GM19043 (cell line): ENCODE results near the gene MYLK.

Source experiments
- ATAC-seq: cut with Tn5 transposase; IDR thresholded peaks from one replicate; pipeline ENCODE4 v1.9.1; 2021; ENCODE audit warnings: low read depth; ENCODE audit not compliant: unreplicated experiment

MYLK gene

DNA sequence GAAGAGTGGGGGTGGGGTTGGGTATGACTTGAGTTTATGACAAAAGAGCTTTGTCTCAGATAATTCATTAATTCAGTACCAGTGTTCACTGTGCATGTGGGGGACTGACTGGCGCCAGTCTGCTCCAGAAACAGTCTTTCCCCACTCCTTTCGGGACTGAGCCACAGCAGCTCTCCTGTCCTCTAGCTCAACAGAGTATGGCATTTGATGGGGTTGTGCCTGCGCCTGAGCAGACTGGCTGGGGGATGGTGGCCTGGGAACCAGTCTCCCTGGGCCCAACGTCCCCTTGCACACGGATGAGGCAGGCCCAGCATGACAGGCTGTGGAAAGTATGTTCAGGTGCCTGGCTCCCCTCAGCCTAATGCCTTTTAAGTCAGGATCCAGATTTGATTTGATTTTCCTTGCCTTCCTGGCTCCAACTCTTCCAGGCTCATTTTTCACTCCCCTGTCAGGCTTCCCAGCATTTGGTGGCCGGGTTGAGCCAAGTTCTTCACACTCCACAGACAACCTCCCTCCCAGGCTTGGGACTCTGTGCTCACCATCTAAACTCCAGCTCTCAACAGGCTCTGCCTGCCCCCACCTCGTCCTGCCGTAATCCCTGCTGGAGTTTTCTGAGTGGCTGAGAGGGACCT lies 105.0 kb downstream of the MYLK start:
- no peak for ATAC-seq

- no peak for ATAC-seq
Measured at GRCh38 chr3:123778525-123778924, 105.6 kb downstream of the MYLK start.

DNA sequence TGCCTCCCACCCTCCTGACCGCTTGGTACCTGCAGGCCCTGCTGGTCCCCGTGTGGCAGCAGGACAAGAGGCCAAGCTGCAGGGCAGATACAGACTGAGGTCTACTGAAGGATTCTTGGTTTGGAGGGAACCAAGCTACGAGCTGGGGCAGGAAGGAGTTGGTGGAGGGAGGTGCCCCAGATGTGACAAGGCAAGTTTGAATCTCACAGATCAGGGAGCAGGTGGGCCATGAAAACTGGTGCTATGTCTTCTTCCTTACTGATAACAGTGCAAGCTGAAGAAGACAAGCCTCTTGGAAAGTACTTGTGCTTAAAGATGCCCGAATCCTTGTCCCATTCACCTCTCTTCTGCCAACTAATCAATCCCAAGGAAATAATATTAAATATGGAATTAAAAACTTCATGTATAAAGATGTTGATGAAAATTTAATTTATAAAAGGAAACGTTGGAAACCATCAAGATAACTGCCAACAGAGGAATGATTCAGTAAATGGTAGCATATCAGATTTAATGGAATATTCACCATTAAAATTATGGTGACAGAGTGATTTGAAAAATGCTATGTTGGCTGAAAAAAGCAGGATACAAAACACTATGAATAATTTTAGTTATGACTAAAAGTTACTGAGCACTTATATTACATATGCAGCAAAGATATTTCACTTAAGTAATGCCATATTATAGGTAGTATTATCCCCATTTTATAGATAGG lies 107.9 kb downstream of the MYLK start:
- no peak for ATAC-seq

DNA sequence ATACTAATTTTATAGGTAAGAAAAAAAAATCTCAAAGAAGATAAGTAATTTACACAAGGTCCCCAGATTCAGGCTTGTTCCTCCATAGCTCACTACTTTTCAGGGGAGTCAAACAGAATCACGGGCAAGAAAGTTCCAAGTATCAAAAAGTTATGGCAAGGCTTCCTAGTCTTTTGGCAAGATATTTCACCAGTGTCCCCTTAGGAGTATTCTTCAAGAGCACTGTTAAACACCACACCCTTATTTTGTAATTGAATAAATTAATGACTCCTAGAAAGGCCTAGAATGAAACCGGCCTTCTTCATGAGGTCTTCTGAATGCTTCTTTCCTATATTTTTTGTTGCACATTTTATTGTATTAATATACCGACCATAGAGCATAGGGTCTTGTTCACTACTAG lies 109.7 kb downstream of the MYLK start:
- no peak for ATAC-seq

DNA sequence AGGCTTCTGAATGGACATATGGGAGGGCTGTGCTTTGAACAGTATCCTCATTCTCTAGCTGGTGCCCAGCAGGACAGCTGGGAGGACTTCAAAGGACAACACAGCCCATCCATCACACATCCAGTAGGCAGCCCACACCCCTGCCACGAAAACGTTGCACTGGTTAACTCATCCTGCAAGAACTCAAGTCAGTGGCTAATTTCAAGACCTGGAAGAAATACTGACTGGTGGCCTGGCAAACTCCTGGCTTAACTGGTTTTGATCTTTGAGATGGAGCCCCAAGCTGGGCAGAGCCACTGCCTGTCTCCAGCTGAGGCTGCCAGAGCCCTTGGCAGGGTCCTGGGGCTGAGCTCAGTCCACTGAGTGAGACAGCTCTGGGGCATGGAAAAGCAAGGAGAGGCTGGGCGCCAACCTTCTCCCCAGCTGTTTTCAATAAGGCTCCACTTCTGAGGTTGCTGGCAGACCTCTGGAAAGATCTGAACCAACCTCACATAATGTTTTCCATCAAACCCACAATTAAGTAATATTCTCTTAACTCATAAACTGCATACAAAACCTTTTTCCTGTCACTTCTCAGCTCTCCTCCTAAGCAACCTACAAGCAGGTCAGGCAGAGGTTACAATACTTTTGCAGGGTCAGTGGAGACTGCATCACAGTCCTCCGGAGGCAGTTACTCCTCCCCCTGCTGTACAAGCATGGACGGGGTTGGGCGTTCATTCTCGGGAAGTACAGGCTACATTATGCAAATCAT lies 110.3 kb downstream of the MYLK start:
- ATAC-seq = no peak

- ATAC-seq = no peak
Measured at GRCh38 chr3:123769356-123769743, 114.8 kb downstream of the MYLK start.

DNA sequence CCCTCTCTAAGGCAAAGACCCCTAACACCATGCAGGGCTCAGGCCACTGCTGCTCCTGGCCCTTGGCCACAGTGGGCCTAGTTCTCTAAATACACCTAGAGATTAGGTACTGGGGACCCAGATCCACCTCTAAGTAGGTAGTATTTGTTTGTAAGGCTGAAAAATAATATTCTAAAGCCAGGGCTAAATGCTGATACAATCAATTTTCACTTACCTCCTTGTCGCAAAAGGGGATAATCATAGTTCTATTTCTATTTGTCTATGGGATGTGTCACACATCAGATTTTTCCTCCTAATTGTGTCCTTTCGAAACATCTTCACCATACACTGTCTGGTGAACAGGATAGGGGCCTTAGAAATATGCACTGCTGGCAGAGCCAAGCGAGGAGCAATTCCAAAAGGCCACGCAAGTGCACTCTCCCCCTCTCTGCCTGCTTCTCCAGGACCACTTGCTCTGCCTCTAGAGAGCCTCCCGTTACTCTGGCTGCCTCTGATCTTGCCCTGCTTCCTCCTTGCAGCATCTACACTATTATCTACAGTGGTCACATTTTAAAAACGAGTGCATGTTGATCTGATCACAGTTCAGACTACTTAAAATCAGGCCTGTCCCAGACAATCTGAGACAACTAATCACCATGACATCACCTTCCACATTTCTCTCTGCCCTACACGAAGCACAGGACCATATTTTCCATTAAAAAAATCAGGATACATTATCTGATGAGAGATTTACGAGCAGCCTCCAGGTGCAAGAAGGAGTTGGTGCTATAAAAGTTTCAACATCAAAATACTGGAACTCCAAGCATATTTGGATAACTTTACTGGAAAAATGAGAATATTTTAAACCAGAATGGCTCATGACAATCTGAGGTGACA lies 115.4 kb downstream of the MYLK start:
- no peak for ATAC-seq

DNA sequence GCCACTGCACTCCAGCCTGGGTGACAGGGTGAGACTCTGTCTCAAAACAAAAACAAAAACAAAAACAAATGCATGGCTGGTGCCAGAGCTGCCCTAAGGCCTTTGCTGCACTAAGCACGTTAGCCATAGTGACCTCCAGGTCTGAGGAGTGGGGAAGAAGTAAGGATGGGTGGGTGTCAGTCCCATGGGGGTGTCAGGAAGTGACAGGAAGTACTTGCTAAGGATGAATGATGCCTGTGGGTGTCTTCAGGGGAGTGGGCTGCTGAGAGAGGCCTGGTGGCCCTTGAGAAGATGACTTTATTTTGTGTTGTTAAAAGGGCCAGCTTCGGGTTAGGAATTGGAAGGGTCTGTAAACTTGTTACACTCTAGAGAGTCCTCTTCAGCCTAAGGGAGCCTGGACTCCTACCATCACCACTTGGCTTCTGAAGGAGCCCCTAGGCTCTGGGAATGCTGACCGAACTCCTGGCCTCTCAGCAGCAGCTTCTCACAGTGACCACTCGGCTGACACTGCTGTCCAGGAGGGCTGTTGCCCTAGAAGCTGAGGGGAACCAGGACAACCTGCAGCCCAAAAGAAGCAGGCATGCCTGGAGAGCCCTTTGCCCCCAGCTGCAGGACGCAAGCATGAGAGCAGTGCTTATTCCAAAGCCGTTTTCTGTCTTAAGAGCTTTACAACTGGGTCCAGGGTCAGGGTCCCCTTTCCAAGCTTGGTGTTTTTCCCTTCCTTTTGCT lies 116.4 kb downstream of the MYLK start:
- ATAC-seq = no peak

- ATAC-seq = no peak
Measured at GRCh38 chr3:123767009-123767372, 117.1 kb downstream of the MYLK start.

- no peak for ATAC-seq
Measured at GRCh38 chr3:123766193-123767008, 117.7 kb downstream of the MYLK start.

- ATAC-seq = no peak
Measured at GRCh38 chr3:123765475-123766128, 118.5 kb downstream of the MYLK start.

DNA sequence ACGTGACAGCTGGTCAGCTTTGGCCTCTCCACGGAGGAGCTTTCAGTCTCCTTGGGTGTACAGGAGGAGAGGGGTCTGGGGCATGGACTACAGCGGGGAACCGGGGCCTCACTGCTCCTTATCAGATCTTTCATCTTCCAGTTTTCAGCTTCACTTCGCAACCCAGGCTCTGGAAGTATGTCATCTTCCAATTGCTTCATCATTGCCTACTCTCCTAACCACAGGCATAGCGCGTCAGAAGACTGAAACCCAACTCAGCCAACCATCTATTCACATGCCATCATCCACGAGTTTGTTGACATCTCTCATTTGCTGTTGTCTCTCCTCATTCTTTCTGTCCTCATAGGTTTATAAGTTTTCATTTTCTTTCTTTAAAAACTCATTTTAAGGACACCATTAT lies 119.5 kb downstream of the MYLK start:
- no peak for ATAC-seq

DNA sequence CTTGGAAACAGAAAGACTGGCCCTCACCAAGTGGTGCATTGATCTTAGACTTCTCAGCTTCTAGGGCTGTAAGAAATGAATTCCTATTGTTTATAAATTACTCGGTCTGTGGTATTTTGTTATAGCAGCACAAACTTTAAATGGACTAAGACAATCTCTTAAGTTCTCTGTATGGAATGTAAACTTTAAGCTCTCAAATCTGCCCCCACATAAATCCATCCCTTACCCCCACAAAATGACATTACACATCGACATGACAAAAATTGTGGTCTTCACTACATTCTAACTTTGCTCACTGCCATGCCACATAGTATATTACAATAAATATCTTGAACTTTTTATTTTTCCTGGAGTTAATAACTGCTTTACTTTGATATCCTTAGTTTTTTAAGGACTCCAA lies 121.3 kb downstream of the MYLK start:
- no peak for ATAC-seq

GRCh38 chr3:123760817-123761216 lies 123.3 kb downstream of the MYLK start:
- ATAC-seq = no peak

GRCh38 chr3:123759871-123760270 lies 124.3 kb downstream of the MYLK start:
- no peak for ATAC-seq

DNA sequence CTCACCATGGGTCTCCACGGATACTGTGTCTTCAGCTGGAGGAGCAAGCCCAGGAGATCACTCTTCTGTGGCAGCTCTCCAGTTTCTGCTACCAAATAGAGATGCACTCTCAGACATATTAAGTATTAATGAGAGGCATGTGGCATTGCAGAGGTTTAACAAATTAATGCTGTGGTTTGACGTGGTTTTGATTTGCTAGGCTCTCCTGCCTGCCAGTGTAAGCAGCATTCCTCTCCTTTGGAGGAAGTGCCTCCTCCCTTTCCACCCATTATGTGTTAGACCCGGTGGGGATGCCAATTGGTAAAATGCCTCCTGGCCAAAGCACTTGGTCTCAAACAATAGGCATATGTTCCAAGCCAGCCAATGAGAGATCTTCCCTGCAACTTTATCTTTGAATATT lies 124.8 kb downstream of the MYLK start:
- ATAC-seq = no peak

DNA sequence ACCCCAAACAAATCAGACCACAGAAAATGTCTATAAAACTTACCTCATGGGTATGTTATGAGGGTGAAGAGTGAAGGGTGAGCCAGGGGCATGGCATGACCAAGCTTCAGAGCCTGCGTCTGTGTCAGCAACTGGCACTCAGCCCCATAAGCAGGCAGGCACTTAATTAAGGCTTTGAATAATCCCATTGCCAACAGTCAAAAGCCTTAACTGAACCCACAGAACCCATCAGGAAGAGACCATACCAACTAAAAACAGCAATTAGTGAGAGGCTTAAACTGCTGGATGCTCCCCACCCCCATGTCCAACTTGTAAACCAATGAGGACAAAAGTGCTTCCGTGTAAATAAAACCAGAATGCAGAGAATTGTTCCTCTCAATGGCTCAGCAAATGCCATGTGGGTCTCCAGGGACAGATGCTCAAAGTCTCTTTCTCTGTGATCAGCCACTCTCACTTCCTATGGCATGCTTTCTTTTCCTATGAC lies 126.0 kb downstream of the MYLK start:
- no peak for ATAC-seq

GRCh38 chr3:123757281-123757940 lies 126.7 kb downstream of the MYLK start:
- ATAC-seq = no peak
